ENCODE data around the gene RIPPLY3. TPM values are rescaled to one million over a fixed set of nuclear protein-coding genes. Genes with fewer than 3 reads are reported as not detected.
A peak's percentile ranks its signal among the peaks of the same experiment; 100 is the strongest.

The RIPPLY3 gene
- total RNA-seq (2014; rRNA removed; shearing (Covaris generic)) = 0.52 and 0.94 TPM in 2 replicates

GRCh38 chr21:37006486-37007291, at the start of gene RIPPLY3:
Gene RIPPLY3, plus strand, starts transcription at chr21:37006702. Its CDS starts 71 bp downstream, at chr21:37006773.
- Histone ChIP-seq H3K4me3 (ENCODE audit: insufficient read depth, low read depth, low read length) (peak within 1 kb of the TSS; percentile 69), H3K36me3 (replicated peaks; ENCODE audit: control insufficient read depth, insufficient read depth, low read length) (no peaks in the 10 kb centered on the region), H3K27me3 (ENCODE audit: control insufficient read depth, insufficient read depth, low read length) (peaks cover 44% of the 10 kb centered on the region)
- DNase-seq = peak; percentile 87

GRCh38 chr21:36959020-36959835, 47.3 kb upstream of the RIPPLY3 start:
- H3K4me3 ChIP-seq (ENCODE audit: insufficient read depth, low read depth, low read length) = no peak overlapping the region
- H3K36me3 ChIP-seq (replicated peaks; ENCODE audit: control insufficient read depth, insufficient read depth, low read length) = no peaks in the 10 kb centered on the region; the same call in 1 of the 2 replicates
- no peaks in the 10 kb centered on the region for H3K27me3 ChIP-seq (ENCODE audit: control insufficient read depth, insufficient read depth, low read length)
- DNase-seq = peak; percentile 71

GRCh38 chr21:36960676-36961284, 45.7 kb upstream of the RIPPLY3 start:
- Histone ChIP-seq H3K36me3 (replicated peaks; ENCODE audit: control insufficient read depth, insufficient read depth, low read length) (no peaks in the 10 kb centered on the region; the same call in 1 of the 2 replicates), H3K27me3 (ENCODE audit: control insufficient read depth, insufficient read depth, low read length) (no peaks in the 10 kb centered on the region), H3K4me3 (ENCODE audit: insufficient read depth, low read depth, low read length) (no peak overlapping the region)
- no peak for DNase-seq

GRCh38 chr21:36962098-36962780, 44.3 kb upstream of the RIPPLY3 start:
- Histone ChIP-seq H3K27me3 (ENCODE audit: control insufficient read depth, insufficient read depth, low read length) (no peaks in the 10 kb centered on the region), H3K4me3 (ENCODE audit: insufficient read depth, low read depth, low read length) (no peak overlapping the region), H3K36me3 (replicated peaks; ENCODE audit: control insufficient read depth, insufficient read depth, low read length) (no peaks in the 10 kb centered on the region; the same call in 1 of the 2 replicates)
- no peak for DNase-seq

- Histone ChIP-seq H3K27me3 (ENCODE audit: control insufficient read depth, insufficient read depth, low read length) (no peaks in the 10 kb centered on the region), H3K36me3 (replicated peaks; ENCODE audit: control insufficient read depth, insufficient read depth, low read length) (no peaks in the 10 kb centered on the region; the same call in 1 of the 2 replicates), H3K4me3 (ENCODE audit: insufficient read depth, low read depth, low read length) (no peak overlapping the region)
- no peak for DNase-seq
These were observed 42.1 kb upstream of the RIPPLY3 start for GRCh38 chr21:36964398-36964797.

- no peak for DNase-seq
- H3K27me3 ChIP-seq (ENCODE audit: control insufficient read depth, insufficient read depth, low read length) = no peaks in the 10 kb centered on the region
- no peaks in the 10 kb centered on the region for H3K36me3 ChIP-seq (replicated peaks; ENCODE audit: control insufficient read depth, insufficient read depth, low read length)
- no peak overlapping the region for H3K4me3 ChIP-seq (ENCODE audit: insufficient read depth, low read depth, low read length)
These were observed 41.4 kb upstream of the RIPPLY3 start for GRCh38 chr21:36964827-36965719.

- no peak for DNase-seq
- Histone ChIP-seq H3K4me3 (ENCODE audit: insufficient read depth, low read depth, low read length) (peak overlapping the region; percentile 76), H3K27me3 (ENCODE audit: control insufficient read depth, insufficient read depth, low read length) (no peaks in the 10 kb centered on the region), H3K36me3 (replicated peaks; ENCODE audit: control insufficient read depth, insufficient read depth, low read length) (no peaks in the 10 kb centered on the region)
These were observed 40.8 kb upstream of the RIPPLY3 start for GRCh38 chr21:36965720-36966065.

GRCh38 chr21:36966066-36966820, 40.3 kb upstream of the RIPPLY3 start, which contains the start of gene HLCS:
Gene HLCS, minus strand, starts transcription at chr21:36966669. Its CDS starts 31 bp downstream, at chr21:36966638.
- DNase-seq = peak; percentile 91
- Histone ChIP-seq H3K36me3 (replicated peaks; ENCODE audit: control insufficient read depth, insufficient read depth, low read length) (no peaks in the 10 kb centered on the region), H3K27me3 (ENCODE audit: control insufficient read depth, insufficient read depth, low read length) (no peaks in the 10 kb centered on the region), H3K4me3 (ENCODE audit: insufficient read depth, low read depth, low read length) (peak within 1 kb of the TSS; percentile 76)

- Histone ChIP-seq H3K36me3 (replicated peaks; ENCODE audit: control insufficient read depth, insufficient read depth, low read length) (no peaks in the 10 kb centered on the region), H3K27me3 (ENCODE audit: control insufficient read depth, insufficient read depth, low read length) (no peaks in the 10 kb centered on the region), H3K4me3 (ENCODE audit: insufficient read depth, low read depth, low read length) (peak overlapping the region; percentile 56)
- DNase-seq = no peak
These were observed 39.4 kb upstream of the RIPPLY3 start for GRCh38 chr21:36966821-36967768.

GRCh38 chr21:36968414-36968813, 38.1 kb upstream of the RIPPLY3 start:
- DNase-seq = no peak
- H3K36me3 ChIP-seq (replicated peaks; ENCODE audit: control insufficient read depth, insufficient read depth, low read length) = no peaks in the 10 kb centered on the region
- H3K4me3 ChIP-seq (ENCODE audit: insufficient read depth, low read depth, low read length) = no peak overlapping the region
- no peaks in the 10 kb centered on the region for H3K27me3 ChIP-seq (ENCODE audit: control insufficient read depth, insufficient read depth, low read length)

GRCh38 chr21:36968976-36969375, 37.5 kb upstream of the RIPPLY3 start:
- no peak for DNase-seq
- no peaks in the 10 kb centered on the region for H3K27me3 ChIP-seq (ENCODE audit: control insufficient read depth, insufficient read depth, low read length)
- no peak overlapping the region for H3K4me3 ChIP-seq (ENCODE audit: insufficient read depth, low read depth, low read length)
- H3K36me3 ChIP-seq (replicated peaks; ENCODE audit: control insufficient read depth, insufficient read depth, low read length) = no peaks in the 10 kb centered on the region
